WERI-Rb-1 (cell line): Measurements from ENCODE around the gene SSNA1.

Source experiments
- DNase-seq: peaks from one replicate; pipeline ENCODE4 v3.0.0-alpha.2; 2020
- H3K27ac ChIP-seq: fragments of 250-450 bp; sonication (Bioruptor Pico); 2 replicates; pipeline ENCODE4 v1.5.1; 2020; ENCODE audit warnings: mild to moderate bottlenecking, moderate library complexity
- H3K27me3 ChIP-seq: fragments of 250-450 bp; sonication (Bioruptor Pico); 2 replicates; pipeline ENCODE4 v1.5.1; 2021; ENCODE audit warnings: mild to moderate bottlenecking, low read depth, moderate library complexity; ENCODE audit not compliant: insufficient read depth, severe bottlenecking
- H3K36me3 ChIP-seq: fragments of 250-450 bp; sonication (Bioruptor Pico); 2 replicates; pipeline ENCODE4 v1.5.1; 2020; ENCODE audit warnings: mild to moderate bottlenecking, moderate library complexity
- H3K4me3 ChIP-seq: 2 replicates; pipeline ENCODE4 v1.5.1; 2011; ENCODE audit warnings: low read depth, mild to moderate bottlenecking, control low read depth, low read length
- H3K9me3 ChIP-seq: fragments of 250-450 bp; sonication (Bioruptor Pico); 2 replicates; pipeline ENCODE4 v1.5.1; 2021; ENCODE audit warnings: mild to moderate bottlenecking, moderate library complexity; ENCODE audit not compliant: severe bottlenecking
- CTCF ChIP-seq: IDR thresholded peaks from 2 replicates; pipeline ENCODE4 v1.5.1; 2011; ENCODE audit warnings: low read depth, mild to moderate bottlenecking, control low read depth, inconsistent platforms, low read length

SSNA1 gene

DNA sequence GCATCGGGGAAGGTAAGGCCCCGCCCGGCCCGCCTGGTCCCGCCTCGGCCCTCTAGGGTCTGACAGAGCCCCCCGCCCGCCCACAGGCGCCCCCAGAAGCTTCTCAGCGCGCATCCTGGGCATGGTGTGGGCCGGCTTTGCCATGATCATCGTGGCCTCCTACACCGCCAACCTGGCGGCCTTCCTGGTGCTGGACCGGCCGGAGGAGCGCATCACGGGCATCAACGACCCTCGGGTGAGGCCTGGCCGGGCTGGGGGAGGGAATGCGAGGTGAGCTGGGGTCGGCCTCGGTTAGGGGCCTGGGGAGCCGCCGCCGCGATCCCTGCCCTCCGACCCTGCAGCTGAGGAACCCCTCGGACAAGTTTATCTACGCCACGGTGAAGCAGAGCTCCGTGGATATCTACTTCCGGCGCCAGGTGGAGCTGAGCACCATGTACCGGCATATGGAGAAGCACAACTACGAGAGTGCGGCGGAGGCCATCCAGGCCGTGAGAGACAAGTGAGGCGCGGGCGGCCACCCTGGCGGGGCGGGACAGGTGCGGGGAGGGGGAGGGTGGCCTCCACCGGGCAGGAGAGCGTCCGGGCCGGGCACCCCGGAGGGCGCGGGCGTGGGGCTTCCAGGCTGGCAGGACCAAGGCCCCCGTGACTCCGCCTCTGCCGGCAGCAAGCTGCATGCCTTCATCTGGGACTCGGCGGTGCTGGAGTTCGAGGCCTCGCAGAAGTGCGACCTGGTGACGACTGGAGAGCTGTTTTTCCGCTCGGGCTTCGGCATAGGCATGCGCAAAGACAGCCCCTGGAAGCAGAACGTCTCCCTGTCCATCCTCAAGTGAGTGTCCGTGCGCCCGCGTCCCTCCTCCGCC is 25.7 kb upstream of the SSNA1 start:
- Histone ChIP-seq H3K27me3 (no peaks in the 10 kb centered on the region), H3K9me3 (no peaks in the 10 kb centered on the region), H3K4me3 (no peak overlapping the region), H3K27ac (no peak overlapping the region), H3K36me3 (no peaks in the 10 kb centered on the region)
- no peak for TF ChIP-seq CTCF
- DNase-seq: no peak

DNA sequence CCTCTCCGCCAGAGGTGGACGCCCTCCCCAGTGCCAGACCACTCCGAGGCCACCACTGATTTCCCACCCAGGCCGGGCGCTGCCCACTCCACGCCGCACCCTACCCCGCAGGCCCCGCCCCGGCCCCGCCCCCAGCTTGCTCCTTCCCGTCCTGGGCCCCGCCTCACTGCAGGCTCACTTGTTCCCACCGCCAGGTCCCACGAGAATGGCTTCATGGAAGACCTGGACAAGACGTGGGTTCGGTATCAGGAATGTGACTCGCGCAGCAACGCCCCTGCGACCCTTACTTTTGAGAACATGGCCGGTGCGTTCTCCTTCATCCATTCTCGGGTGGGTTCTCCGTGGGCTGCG is 25.1 kb upstream of the SSNA1 start:
- H3K9me3 ChIP-seq: no peaks in the 10 kb centered on the region
- H3K4me3 ChIP-seq: no peak overlapping the region
- H3K27ac ChIP-seq: no peak overlapping the region
- H3K36me3 ChIP-seq: no peaks in the 10 kb centered on the region
- no peaks in the 10 kb centered on the region for H3K27me3 ChIP-seq
- TF ChIP-seq CTCF: no peak
- DNase-seq: no peak

DNA sequence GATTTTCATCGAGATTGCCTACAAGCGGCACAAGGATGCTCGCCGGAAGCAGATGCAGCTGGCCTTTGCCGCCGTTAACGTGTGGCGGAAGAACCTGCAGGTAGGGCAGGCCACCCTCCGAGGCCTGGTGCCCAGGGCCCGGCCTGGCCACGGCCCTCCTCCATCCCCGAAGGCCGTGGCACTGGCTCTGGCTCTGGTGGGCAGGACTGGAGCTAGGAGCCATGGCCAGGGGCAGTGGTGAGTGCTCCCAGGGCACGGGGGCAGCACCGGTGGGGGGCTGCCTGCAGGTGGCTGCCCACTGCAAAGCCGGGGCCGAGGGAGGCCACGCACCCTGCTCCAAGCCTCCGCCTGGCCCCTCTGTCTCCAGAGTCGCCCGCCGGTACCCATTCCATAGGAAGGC is 24.7 kb upstream of the SSNA1 start:
- no peak for DNase-seq
- Histone ChIP-seq H3K9me3 (no peaks in the 10 kb centered on the region), H3K4me3 (no peak overlapping the region), H3K36me3 (no peaks in the 10 kb centered on the region), H3K27me3 (no peaks in the 10 kb centered on the region), H3K27ac (no peak overlapping the region)
- TF ChIP-seq CTCF: no peak

GRCh38 chr9:137164370-137165249 is 23.9 kb upstream of the SSNA1 start:
- no peak overlapping the region for H3K27ac ChIP-seq
- no peak for TF ChIP-seq CTCF
- H3K4me3 ChIP-seq: no peak overlapping the region
- H3K9me3 ChIP-seq: no peaks in the 10 kb centered on the region
- no peak for DNase-seq
- H3K36me3 ChIP-seq: no peaks in the 10 kb centered on the region
- H3K27me3 ChIP-seq: no peaks in the 10 kb centered on the region

DNA sequence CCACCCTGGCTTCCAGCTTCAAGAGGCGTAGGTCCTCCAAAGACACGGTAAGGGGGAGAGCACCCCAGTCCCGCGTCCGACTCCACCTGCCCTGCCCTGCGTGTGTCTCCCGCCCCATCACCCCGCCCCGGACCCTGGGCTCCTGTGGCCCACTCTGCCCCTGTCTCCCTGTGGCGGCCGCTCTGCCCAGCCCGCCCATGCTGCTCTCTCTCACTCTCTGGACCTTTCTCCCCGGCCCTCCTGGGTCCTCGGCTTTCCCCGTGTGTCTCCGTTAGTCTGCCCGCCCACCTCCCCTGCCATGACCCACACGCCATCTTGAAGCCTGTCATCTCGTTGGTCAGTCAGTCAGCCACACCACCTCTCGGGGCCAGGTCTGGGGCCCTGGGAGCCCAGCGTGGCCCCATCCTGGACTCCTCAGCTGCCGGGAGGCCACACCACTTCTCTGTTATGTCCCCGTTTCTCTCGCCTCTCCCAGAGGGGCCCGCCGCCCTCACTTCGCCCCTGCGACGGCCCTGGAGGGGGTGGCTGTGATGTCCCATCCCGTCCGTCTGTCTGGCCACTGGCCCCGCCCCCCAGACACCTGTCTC is 23.1 kb upstream of the SSNA1 start:
- no peak overlapping the region for H3K4me3 ChIP-seq
- H3K36me3 ChIP-seq: no peaks in the 10 kb centered on the region
- H3K27me3 ChIP-seq: no peaks in the 10 kb centered on the region

More for the DNA sequence above, 23.1 kb upstream of the SSNA1 start:
- Histone ChIP-seq H3K9me3 (no peaks in the 10 kb centered on the region), H3K27ac (no peak overlapping the region)
- no peak for TF ChIP-seq CTCF
- DNase-seq: no peak
